SH-SY5Y (cell line): Measurements from ENCODE around the gene RPGR.

ENCODE experiments used
- GATA2 ChIP-seq: IDR thresholded peaks from 2 replicates; pipeline ENCODE4 v1.6.1; 2011; ENCODE audit warnings: mild to moderate bottlenecking, low read depth, low read length
- GATA3 ChIP-seq: IDR thresholded peaks from 2 replicates; pipeline ENCODE4 v1.6.1; 2011; ENCODE audit warnings: low read depth, mild to moderate bottlenecking, low read length, moderate library complexity

The RPGR gene

GRCh38 chrX:38220415-38221390 lies 106.6 kb downstream of the RPGR start, which contains the start of gene SRPX:
TSS of gene SRPX (minus strand) at chrX:38220871. CDS start at chrX:38220792, 79 bp downstream.
- no peak for TF ChIP-seq GATA3

GRCh38 chrX:38220024-38220414 lies 107.3 kb downstream of the RPGR start:
- TF ChIP-seq GATA2: no peak
- TF ChIP-seq GATA3: no peak
